Thyroid gland (tissue), 4 donors: ENCODE results near the gene ALOX12.
A peak's percentile ranks its signal among the peaks of the same experiment; 100 is the strongest.

Experiments used
- CTCF ChIP-seq, 6 experiments: fragments of 200-600 bp in 3 of 6; fragments of 450-650 bp in 3 of 6; sonication (generic) in 3 of 6; IDR thresholded peaks; one replicate each; pipeline ENCODE4 v1.5.1; 2016 to 2019; ENCODE audit warnings: antibody characterized with exemption in 6 of 6, mild to moderate bottlenecking in 2 of 6, inconsistent platforms in 1 of 6, moderate library complexity in 1 of 6
- POLR2A ChIP-seq, 2 donors: fragments of 450-650 bp; IDR thresholded peaks; one replicate each; pipeline ENCODE4 v1.6.1; 2017; ENCODE audit warnings: antibody characterized with exemption in 2 of 2, mild to moderate bottlenecking in 2 of 2, moderate library complexity in 1 of 2

GRCh38 chr17:7034955-7035590 is 39.2 kb downstream of the ALOX12 start:
- TF ChIP-seq CTCF (IDR thresholded peaks at IDR 0.05) (peak in 1 of 6 experiments; percentile 19), POLR2A (IDR thresholded peaks at IDR 0.05) (no peak)
